HEK293 (cell line): ENCODE measurements around the gene RAB5A.

Experiments used
- CTCF ChIA-PET: fragments of 350-600 bp; formaldehyde crosslinking; extraction: SDS; loops from one replicate; lab custom pipeline; 2021; ENCODE audit warnings: antibody characterized with exemption; lab: Yijun Ruan, JAX
- POLR2A ChIA-PET: fragments of 300-600 bp; formaldehyde crosslinking; extraction: SDS; loops from one replicate; lab custom pipeline; 2020; ENCODE audit warnings: antibody characterized with exemption, inconsistent platforms; lab: Yijun Ruan, JAX
- H3K27ac ChIP-seq: fragments of 200-500 bp; sonication (Bioruptor generic); 2 replicates; pipeline ENCODE4 v1.5.1; 2014; ENCODE audit warnings: low read depth, low read length, control low read depth, inconsistent platforms; ENCODE audit errors: extremely low read depth
- H3K36me3 ChIP-seq, 2 experiments: fragments of 200-500 bp in 1 of 2; sonication (Bioruptor generic) in 1 of 2; 1 replicate in 1 of 2; 2 replicates in 1 of 2; pipeline ENCODE4 v1.5.1; 2014 to 2017; ENCODE audit warnings: inconsistent platforms in 2 of 2, low read length in 2 of 2; ENCODE audit not compliant: control insufficient read depth in 2 of 2, insufficient read depth in 1 of 2
- H3K4me1 ChIP-seq: fragments of 200-500 bp; sonication (Bioruptor generic); 2 replicates; pipeline ENCODE4 v1.5.1; 2014; ENCODE audit warnings: mild to moderate bottlenecking, low read length, inconsistent platforms; ENCODE audit not compliant: control insufficient read depth, insufficient read depth
- H3K4me3 ChIP-seq: 2 replicates; pipeline ENCODE4 v1.5.1; 2011; ENCODE audit warnings: low read depth, mild to moderate bottlenecking, control low read depth, low read length, moderate library complexity
- H3K9me3 ChIP-seq: fragments of 200-500 bp; sonication (Bioruptor generic); 2 replicates; pipeline ENCODE4 v1.5.1; 2014; ENCODE audit warnings: low read depth, low read length, inconsistent platforms; ENCODE audit not compliant: control insufficient read depth, insufficient read depth
- KLF9 ChIP-seq: fragments of 450-650 bp; formaldehyde crosslinking; IDR thresholded peaks from 2 replicates; pipeline ENCODE4 v1.5.1; 2016; ENCODE audit warnings: missing biosample characterization, missing genetic modification characterization, low read depth
- REPIN1 ChIP-seq: fragments of 450-650 bp; formaldehyde crosslinking; IDR thresholded peaks from 2 replicates; pipeline ENCODE4 v1.5.1; 2017; ENCODE audit warnings: missing biosample characterization, missing genetic modification characterization, low read depth
- SALL2 ChIP-seq: fragments of 450-650 bp; formaldehyde crosslinking; IDR thresholded peaks from 2 replicates; pipeline ENCODE4 v1.5.0; 2017; ENCODE audit warnings: missing biosample characterization, mild to moderate bottlenecking, missing genetic modification characterization, borderline replicate concordance
- YY2 ChIP-seq: fragments of 450-650 bp; formaldehyde crosslinking; IDR thresholded peaks from 2 replicates; pipeline ENCODE4 v1.5.1; 2016; ENCODE audit warnings: missing biosample characterization, missing genetic modification characterization
- ZBTB48 ChIP-seq: fragments of 450-650 bp; formaldehyde crosslinking; IDR thresholded peaks from 2 replicates; pipeline ENCODE4 v1.5.1; 2016; ENCODE audit warnings: missing biosample characterization, missing genetic modification characterization
- ZBTB7A ChIP-seq: fragments of 450-650 bp; formaldehyde crosslinking; IDR thresholded peaks from 2 replicates; pipeline ENCODE4 v1.5.1; 2016; ENCODE audit warnings: low read depth, missing biosample characterization, missing genetic modification characterization
- ZFP41 ChIP-seq: fragments of 450-650 bp; formaldehyde crosslinking; IDR thresholded peaks from 2 replicates; pipeline ENCODE4 v1.5.1; 2016; ENCODE audit warnings: missing biosample characterization, missing genetic modification characterization, borderline replicate concordance
- ZNF146 ChIP-seq: fragments of 450-650 bp; formaldehyde crosslinking; IDR thresholded peaks from 2 replicates; pipeline ENCODE4 v1.5.1; 2016; ENCODE audit warnings: missing biosample characterization, missing genetic modification characterization
- ZNF184 ChIP-seq: fragments of 450-650 bp; IDR thresholded peaks from 2 replicates; pipeline ENCODE4 v1.5.1; 2018; ENCODE audit warnings: missing biosample characterization, mild to moderate bottlenecking, missing genetic modification characterization
- ZNF221 ChIP-seq: fragments of 450-650 bp; formaldehyde crosslinking; IDR thresholded peaks from 2 replicates; pipeline ENCODE4 v1.5.1; 2017; ENCODE audit warnings: missing biosample characterization, missing genetic modification characterization, borderline replicate concordance
- ZNF223 ChIP-seq: fragments of 450-650 bp; formaldehyde crosslinking; IDR thresholded peaks from 2 replicates; pipeline ENCODE4 v1.5.1; 2016; ENCODE audit warnings: missing biosample characterization, missing genetic modification characterization
- ZNF23 ChIP-seq: fragments of 450-650 bp; formaldehyde crosslinking; IDR thresholded peaks from 2 replicates; pipeline ENCODE4 v1.5.1; 2016; ENCODE audit warnings: missing biosample characterization, missing genetic modification characterization, borderline replicate concordance
- ZNF433 ChIP-seq: fragments of 450-650 bp; formaldehyde crosslinking; IDR thresholded peaks from 2 replicates; pipeline ENCODE4 v1.5.1; 2016; ENCODE audit warnings: missing biosample characterization, missing genetic modification characterization, low read depth
- ZNF529 ChIP-seq: fragments of 450-650 bp; formaldehyde crosslinking; IDR thresholded peaks from 2 replicates; pipeline ENCODE4 v1.5.1; 2017; ENCODE audit warnings: missing genetic modification characterization, missing biosample characterization; ENCODE audit not compliant: insufficient replicate concordance
- ZNF544 ChIP-seq: fragments of 450-650 bp; formaldehyde crosslinking; IDR thresholded peaks from 2 replicates; pipeline ENCODE4 v1.5.0; 2017; ENCODE audit warnings: missing biosample characterization, missing genetic modification characterization
- ZNF571 ChIP-seq: fragments of 450-650 bp; formaldehyde crosslinking; IDR thresholded peaks from 2 replicates; pipeline ENCODE4 v1.5.0; 2017; ENCODE audit warnings: missing biosample characterization, missing genetic modification characterization
- ZNF677 ChIP-seq: fragments of 450-650 bp; IDR thresholded peaks from 2 replicates; pipeline ENCODE4 v1.5.0; 2018; ENCODE audit warnings: missing biosample characterization, mild to moderate bottlenecking, missing genetic modification characterization, moderate library complexity
- TF ChIP-seq, protein P1 (sequence below): fragments of 450-650 bp; formaldehyde crosslinking; IDR thresholded peaks from 2 replicates; pipeline ENCODE4 v1.5.1; 2016; ENCODE audit warnings: missing biosample characterization, missing genetic modification characterization
- TF ChIP-seq, protein P2 (sequence below): fragments of 450-650 bp; formaldehyde crosslinking; optimal IDR thresholded peaks from 2 replicates; pipeline ENCODE3; 2016; ENCODE audit warnings: missing biosample characterization, mild to moderate bottlenecking, missing genetic modification characterization
- TF ChIP-seq, protein P3 (sequence below): fragments of 450-650 bp; formaldehyde crosslinking; IDR thresholded peaks from 2 replicates; pipeline ENCODE4 v1.5.1; 2016; ENCODE audit warnings: missing biosample characterization, missing genetic modification characterization
- TF ChIP-seq, protein P4 (sequence below): fragments of 450-650 bp; formaldehyde crosslinking; IDR thresholded peaks from 2 replicates; pipeline ENCODE4 v1.5.1; 2017; ENCODE audit warnings: missing biosample characterization, missing genetic modification characterization
- TF ChIP-seq, protein P5 (sequence below): fragments of 450-650 bp; formaldehyde crosslinking; IDR thresholded peaks from 2 replicates; pipeline ENCODE4 v1.5.1; 2016; ENCODE audit warnings: missing biosample characterization, missing genetic modification characterization
- TF ChIP-seq, protein P6 (sequence below): fragments of 450-650 bp; formaldehyde crosslinking; IDR thresholded peaks from 2 replicates; pipeline ENCODE4 v1.5.1; 2016; ENCODE audit warnings: missing biosample characterization, missing genetic modification characterization, borderline replicate concordance

The RAB5A gene

DNA sequence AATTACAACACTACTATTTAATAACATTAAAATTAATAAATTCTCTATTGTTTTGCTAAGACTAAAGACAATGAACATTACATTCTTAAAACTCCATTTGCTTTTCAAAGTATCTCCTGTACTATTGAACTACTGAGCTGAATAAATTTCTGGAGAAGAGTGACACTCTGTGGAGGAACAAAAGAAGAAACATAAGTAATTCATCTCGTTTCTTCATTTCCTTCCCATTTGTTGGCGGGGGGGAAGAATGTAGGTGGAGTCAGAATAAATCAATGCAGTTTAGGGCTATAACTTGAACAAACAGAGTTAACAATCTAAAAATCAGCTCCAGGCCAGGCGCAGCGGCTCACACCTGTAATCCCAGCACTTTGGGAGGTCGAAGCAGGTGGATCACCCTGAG lies 45.6 kb upstream of the RAB5A start:
- Histone ChIP-seq H3K27ac (no peak overlapping the region), H3K36me3 (no peaks in the 10 kb centered on the region), H3K4me1 (no peaks in the 10 kb centered on the region), H3K4me3 (no peak overlapping the region), H3K9me3 (no peaks in the 10 kb centered on the region)
- ChIA-PET CTCF (interaction anchor here (0.5 to 1.3 kb wide), 3 partner anchors 9 to 185 kb away, joined by 3 to 6 read pairs (median 4); no protein-coding TSS in a partner anchor), POLR2A (no interaction called here)
- TF ChIP-seq REPIN1 (tag by site-specific recombination) (no peak), ZNF146 (tag by site-specific recombination) (no peak), YY2 (tag by site-specific recombination) (no peak), ZNF223 (tag by site-specific recombination) (no peak), ZNF184 (no peak), ZFP41 (no peak), SALL2 (tag by site-specific recombination) (no peak), ZNF221 (tag by site-specific recombination) (no peak), ZNF571 (no peak)
- TF ChIP-seq, protein P1, sequence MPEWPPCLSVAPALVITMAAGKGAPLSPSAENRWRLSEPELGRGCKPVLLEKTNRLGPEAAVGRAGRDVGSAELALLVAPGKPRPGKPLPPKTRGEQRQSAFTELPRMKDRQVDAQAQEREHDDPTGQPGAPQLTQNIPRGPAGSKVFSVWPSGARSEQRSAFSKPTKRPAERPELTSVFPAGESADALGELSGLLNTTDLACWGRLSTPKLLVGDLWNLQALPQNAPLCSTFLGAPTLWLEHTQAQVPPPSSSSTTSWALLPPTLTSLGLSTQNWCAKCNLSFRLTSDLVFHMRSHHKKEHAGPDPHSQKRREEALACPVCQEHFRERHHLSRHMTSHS, result no peak
- TF ChIP-seq, protein P2, sequence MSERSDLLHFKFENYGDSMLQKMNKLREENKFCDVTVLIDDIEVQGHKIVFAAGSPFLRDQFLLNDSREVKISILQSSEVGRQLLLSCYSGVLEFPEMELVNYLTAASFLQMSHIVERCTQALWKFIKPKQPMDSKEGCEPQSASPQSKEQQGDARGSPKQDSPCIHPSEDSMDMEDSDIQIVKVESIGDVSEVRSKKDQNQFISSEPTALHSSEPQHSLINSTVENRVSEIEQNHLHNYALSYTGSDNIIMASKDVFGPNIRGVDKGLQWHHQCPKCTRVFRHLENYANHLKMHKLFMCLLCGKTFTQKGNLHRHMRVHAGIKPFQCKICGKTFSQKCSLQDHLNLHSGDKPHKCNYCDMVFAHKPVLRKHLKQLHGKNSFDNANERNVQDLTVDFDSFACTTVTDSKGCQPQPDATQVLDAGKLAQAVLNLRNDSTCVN, result no peak

DNA sequence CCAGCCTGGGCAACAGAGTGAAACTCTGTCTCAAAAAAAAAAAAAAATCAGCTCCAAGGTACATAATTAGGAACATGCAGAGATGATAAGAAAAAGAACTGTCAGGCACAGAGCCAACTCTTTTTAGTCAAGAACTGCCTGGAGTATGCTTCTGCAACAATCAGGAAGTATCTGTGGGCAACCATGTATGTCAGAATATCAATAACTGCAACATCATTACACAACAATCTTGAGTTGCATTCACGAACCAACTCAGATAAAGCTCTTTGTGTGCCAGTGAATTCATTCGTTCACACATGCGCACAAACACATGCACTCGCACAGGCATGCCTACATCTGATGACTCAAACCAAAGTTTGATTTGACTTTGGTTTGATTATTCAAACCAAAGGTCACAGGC lies 45.0 kb upstream of the RAB5A start:
- H3K4me3 ChIP-seq, result no peak overlapping the region
- H3K4me1 ChIP-seq, result no peaks in the 10 kb centered on the region
- no peaks in the 10 kb centered on the region for H3K36me3 ChIP-seq
- ChIA-PET POLR2A (no interaction called here), CTCF (interaction anchor here (0.5 to 1.3 kb wide), 3 partner anchors 9 to 186 kb away, joined by 3 to 6 read pairs (median 4); no protein-coding TSS in a partner anchor)
- H3K9me3 ChIP-seq, result no peaks in the 10 kb centered on the region
- no peak for TF ChIP-seq ZNF23
- TF ChIP-seq ZBTB48, result no peak
- TF ChIP-seq, protein P3, sequence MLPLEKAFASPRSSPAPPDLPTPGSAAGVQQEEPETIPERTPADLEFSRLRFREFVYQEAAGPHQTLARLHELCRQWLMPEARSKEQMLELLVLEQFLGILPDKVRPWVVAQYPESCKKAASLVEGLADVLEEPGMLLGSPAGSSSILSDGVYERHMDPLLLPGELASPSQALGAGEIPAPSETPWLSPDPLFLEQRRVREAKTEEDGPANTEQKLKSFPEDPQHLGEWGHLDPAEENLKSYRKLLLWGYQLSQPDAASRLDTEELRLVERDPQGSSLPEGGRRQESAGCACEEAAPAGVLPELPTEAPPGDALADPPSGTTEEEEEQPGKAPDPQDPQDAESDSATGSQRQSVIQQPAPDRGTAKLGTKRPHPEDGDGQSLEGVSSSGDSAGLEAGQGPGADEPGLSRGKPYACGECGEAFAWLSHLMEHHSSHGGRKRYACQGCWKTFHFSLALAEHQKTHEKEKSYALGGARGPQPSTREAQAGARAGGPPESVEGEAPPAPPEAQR, result no peak
- TF ChIP-seq ZBTB7A (tag by site-specific recombination), result no peak
- no peak for TF ChIP-seq ZNF433 (tag by site-specific recombination)
- TF ChIP-seq ZNF529 (tag by site-specific recombination), result no peak
- H3K27ac ChIP-seq, result no peak overlapping the region

DNA sequence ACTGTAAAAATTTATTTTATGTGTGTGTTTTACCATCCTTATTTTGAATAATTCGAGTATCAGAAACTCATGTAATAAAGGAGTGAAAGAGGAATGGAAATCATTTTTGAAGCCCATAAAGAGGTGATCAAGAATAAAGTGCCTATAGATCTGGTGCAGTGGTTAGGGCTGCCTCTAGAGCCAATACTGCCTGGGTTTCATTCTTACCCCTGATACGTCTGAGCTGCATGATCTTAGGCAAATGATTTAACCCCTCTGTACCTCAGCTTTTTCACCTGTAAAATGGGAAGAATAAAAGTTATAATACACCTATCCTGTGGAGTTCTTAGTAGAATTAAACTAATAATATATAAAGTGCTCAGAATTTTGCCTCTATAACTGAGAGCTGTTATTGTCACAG lies 43.2 kb upstream of the RAB5A start:
- H3K9me3 ChIP-seq, result no peaks in the 10 kb centered on the region
- ChIA-PET POLR2A (no interaction called here), CTCF (no interaction called here)
- H3K4me1 ChIP-seq, result no peaks in the 10 kb centered on the region
- H3K36me3 ChIP-seq, result no peaks in the 10 kb centered on the region
- no peak overlapping the region for H3K4me3 ChIP-seq
- H3K27ac ChIP-seq, result no peak overlapping the region
- TF ChIP-seq, protein P4, sequence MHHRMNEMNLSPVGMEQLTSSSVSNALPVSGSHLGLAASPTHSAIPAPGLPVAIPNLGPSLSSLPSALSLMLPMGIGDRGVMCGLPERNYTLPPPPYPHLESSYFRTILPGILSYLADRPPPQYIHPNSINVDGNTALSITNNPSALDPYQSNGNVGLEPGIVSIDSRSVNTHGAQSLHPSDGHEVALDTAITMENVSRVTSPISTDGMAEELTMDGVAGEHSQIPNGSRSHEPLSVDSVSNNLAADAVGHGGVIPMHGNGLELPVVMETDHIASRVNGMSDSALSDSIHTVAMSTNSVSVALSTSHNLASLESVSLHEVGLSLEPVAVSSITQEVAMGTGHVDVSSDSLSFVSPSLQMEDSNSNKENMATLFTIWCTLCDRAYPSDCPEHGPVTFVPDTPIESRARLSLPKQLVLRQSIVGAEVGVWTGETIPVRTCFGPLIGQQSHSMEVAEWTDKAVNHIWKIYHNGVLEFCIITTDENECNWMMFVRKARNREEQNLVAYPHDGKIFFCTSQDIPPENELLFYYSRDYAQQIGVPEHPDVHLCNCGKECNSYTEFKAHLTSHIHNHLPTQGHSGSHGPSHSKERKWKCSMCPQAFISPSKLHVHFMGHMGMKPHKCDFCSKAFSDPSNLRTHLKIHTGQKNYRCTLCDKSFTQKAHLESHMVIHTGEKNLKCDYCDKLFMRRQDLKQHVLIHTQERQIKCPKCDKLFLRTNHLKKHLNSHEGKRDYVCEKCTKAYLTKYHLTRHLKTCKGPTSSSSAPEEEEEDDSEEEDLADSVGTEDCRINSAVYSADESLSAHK (tag by site-specific recombination), result no peak
- TF ChIP-seq ZNF677 (tag by site-specific recombination) (no peak), ZNF544 (no peak), KLF9 (tag by site-specific recombination) (no peak)
- TF ChIP-seq, protein P5, sequence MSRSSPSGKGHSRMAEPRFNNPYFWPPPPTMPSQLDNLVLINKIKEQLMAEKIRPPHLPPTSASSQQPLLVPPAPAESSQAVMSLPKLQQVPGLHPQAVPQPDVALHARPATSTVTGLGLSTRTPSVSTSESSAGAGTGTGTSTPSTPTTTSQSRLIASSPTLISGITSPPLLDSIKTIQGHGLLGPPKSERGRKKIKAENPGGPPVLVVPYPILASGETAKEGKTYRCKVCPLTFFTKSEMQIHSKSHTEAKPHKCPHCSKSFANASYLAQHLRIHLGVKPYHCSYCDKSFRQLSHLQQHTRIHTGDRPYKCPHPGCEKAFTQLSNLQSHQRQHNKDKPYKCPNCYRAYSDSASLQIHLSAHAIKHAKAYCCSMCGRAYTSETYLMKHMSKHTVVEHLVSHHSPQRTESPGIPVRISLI (tag by site-specific recombination), result no peak
- TF ChIP-seq, protein P6, sequence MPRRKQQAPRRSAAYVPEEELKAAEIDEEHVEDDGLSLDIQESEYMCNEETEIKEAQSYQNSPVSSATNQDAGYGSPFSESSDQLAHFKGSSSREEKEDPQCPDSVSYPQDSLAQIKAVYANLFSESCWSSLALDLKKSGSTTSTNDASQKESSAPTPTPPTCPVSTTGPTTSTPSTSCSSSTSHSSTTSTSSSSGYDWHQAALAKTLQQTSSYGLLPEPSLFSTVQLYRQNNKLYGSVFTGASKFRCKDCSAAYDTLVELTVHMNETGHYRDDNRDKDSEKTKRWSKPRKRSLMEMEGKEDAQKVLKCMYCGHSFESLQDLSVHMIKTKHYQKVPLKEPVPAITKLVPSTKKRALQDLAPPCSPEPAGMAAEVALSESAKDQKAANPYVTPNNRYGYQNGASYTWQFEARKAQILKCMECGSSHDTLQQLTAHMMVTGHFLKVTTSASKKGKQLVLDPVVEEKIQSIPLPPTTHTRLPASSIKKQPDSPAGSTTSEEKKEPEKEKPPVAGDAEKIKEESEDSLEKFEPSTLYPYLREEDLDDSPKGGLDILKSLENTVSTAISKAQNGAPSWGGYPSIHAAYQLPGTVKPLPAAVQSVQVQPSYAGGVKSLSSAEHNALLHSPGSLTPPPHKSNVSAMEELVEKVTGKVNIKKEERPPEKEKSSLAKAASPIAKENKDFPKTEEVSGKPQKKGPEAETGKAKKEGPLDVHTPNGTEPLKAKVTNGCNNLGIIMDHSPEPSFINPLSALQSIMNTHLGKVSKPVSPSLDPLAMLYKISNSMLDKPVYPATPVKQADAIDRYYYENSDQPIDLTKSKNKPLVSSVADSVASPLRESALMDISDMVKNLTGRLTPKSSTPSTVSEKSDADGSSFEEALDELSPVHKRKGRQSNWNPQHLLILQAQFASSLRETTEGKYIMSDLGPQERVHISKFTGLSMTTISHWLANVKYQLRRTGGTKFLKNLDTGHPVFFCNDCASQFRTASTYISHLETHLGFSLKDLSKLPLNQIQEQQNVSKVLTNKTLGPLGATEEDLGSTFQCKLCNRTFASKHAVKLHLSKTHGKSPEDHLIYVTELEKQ (tag by site-specific recombination), result no peak
